Measurements from ENCODE around the gene FMN2. TPM values are rescaled to one million over a fixed set of nuclear protein-coding genes. Genes with fewer than 3 reads are reported as not detected.

FMN2 gene
- total and polyA plus RNA-seq, 7 experiments from 2014 or later = not detected

- CTCF ChIA-PET = no interaction called here
- no peak overlapping the region for H3K27ac ChIP-seq (ENCODE audit: low read depth, low read length)
- H3K9me3 Mint-ChIP-seq = peaks cover 0 to 10% (median 3%) of the 10 kb centered on the region in 11 donors
- no peaks in the 10 kb centered on the region for H3K9me3 ChIP-seq (ENCODE audit: control insufficient read depth in 2 of 3, low read length in 3 of 3)
- H3K4me1 ChIP-seq (ENCODE audit: control insufficient read depth in 2 of 2, insufficient read depth in 2 of 2, low read length in 2 of 2) = no peaks in the 10 kb centered on the region
- DNase-seq (no peak), ATAC-seq (no peak)
- H3K4me1 Mint-ChIP-seq = no peaks in the 10 kb centered on the region
- H3K36me3 ChIP-seq (ENCODE audit: control insufficient read depth in 2 of 3, insufficient read depth in 3 of 3, low read length in 3 of 3) = no peaks in the 10 kb centered on the region
- no peaks in the 10 kb centered on the region for H3K27me3 ChIP-seq (ENCODE audit: control insufficient read depth in 2 of 2, insufficient read depth in 2 of 2, low read length in 2 of 2)
- no peaks in the 10 kb centered on the region for H3K36me3 Mint-ChIP-seq
- H3K27ac Mint-ChIP-seq = no peak overlapping the region
- intact Hi-C loops (cut with micrococcal nuclease) = no loop called here
- H3K27me3 Mint-ChIP-seq = peaks cover 0 to 8% (median 0%) of the 10 kb centered on the region in 5 donors
- POLR2A ChIA-PET = no interaction called here
- H3K4me3 ChIP-seq (ENCODE audit: low read length) = no peak overlapping the region
- no peak overlapping the region for H3K4me3 Mint-ChIP-seq
Observed at GRCh38 chr1:240423246-240423924, 331.7 kb downstream of the FMN2 start.

- Histone ChIP-seq H3K27me3 (ENCODE audit: control insufficient read depth in 2 of 2, insufficient read depth in 2 of 2, low read length in 2 of 2) (no peaks in the 10 kb centered on the region), H3K36me3 (ENCODE audit: control insufficient read depth in 2 of 3, insufficient read depth in 3 of 3, low read length in 3 of 3) (no peaks in the 10 kb centered on the region), H3K9me3 (ENCODE audit: control insufficient read depth in 2 of 3, low read length in 3 of 3) (no peaks in the 10 kb centered on the region), H3K4me1 (ENCODE audit: control insufficient read depth in 2 of 2, insufficient read depth in 2 of 2, low read length in 2 of 2) (no peaks in the 10 kb centered on the region), H3K27ac (ENCODE audit: low read depth, low read length) (no peak overlapping the region), H3K4me3 (ENCODE audit: low read length) (no peak overlapping the region)
- POLR2A ChIA-PET = no interaction called here
- Mint-ChIP-seq H3K27ac (no peak overlapping the region), H3K36me3 (no peaks in the 10 kb centered on the region), H3K27me3 (peaks cover 0 to 8% (median 0%) of the 10 kb centered on the region in 5 donors), H3K9me3 (peaks cover 0 to 10% (median 3%) of the 10 kb centered on the region in 11 donors), H3K4me3 (no peak overlapping the region), H3K4me1 (no peaks in the 10 kb centered on the region)
- CTCF ChIA-PET = no interaction called here
- intact Hi-C loops (cut with micrococcal nuclease) = no loop called here
- no peak for ATAC-seq
- DNase-seq = no peak
Observed at GRCh38 chr1:240424740-240425464, 333.2 kb downstream of the FMN2 start.

- Histone ChIP-seq H3K4me1 (ENCODE audit: control insufficient read depth in 2 of 2, insufficient read depth in 2 of 2, low read length in 2 of 2) (no peaks in the 10 kb centered on the region), H3K27ac (ENCODE audit: low read depth, low read length) (no peak overlapping the region), H3K36me3 (ENCODE audit: control insufficient read depth in 2 of 3, insufficient read depth in 3 of 3, low read length in 3 of 3) (no peaks in the 10 kb centered on the region), H3K4me3 (ENCODE audit: low read length) (no peak overlapping the region), H3K9me3 (ENCODE audit: control insufficient read depth in 2 of 3, low read length in 3 of 3) (no peaks in the 10 kb centered on the region), H3K27me3 (ENCODE audit: control insufficient read depth in 2 of 2, insufficient read depth in 2 of 2, low read length in 2 of 2) (no peaks in the 10 kb centered on the region)
- DNase-seq (no peak), ATAC-seq (no peak)
- intact Hi-C loops (cut with micrococcal nuclease) = no loop called here
- ChIA-PET CTCF (no interaction called here), POLR2A (no interaction called here)
- Mint-ChIP-seq H3K4me1 (no peaks in the 10 kb centered on the region), H3K27me3 (peaks cover 0 to 8% (median 0%) of the 10 kb centered on the region in 5 donors), H3K27ac (no peak overlapping the region), H3K4me3 (no peak overlapping the region), H3K9me3 (peaks cover 0 to 7% (median 4%) of the 10 kb centered on the region in 11 donors), H3K36me3 (no peaks in the 10 kb centered on the region)
Observed at GRCh38 chr1:240426051-240426450, 334.4 kb downstream of the FMN2 start.

- no peaks in the 10 kb centered on the region for H3K36me3 ChIP-seq (ENCODE audit: control insufficient read depth in 2 of 3, insufficient read depth in 3 of 3, low read length in 3 of 3)
- H3K4me1 Mint-ChIP-seq = no peaks in the 10 kb centered on the region
- H3K4me3 Mint-ChIP-seq = no peak overlapping the region
- CTCF ChIA-PET = no interaction called here
- H3K4me3 ChIP-seq (ENCODE audit: low read length) = no peak overlapping the region
- ATAC-seq = no peak
- H3K9me3 Mint-ChIP-seq = peaks cover 0 to 3% (median 0%) of the 10 kb centered on the region in 11 donors
- no peaks in the 10 kb centered on the region for H3K9me3 ChIP-seq (ENCODE audit: control insufficient read depth in 2 of 3, low read length in 3 of 3)
- DNase-seq = no peak
- H3K27me3 Mint-ChIP-seq = peaks cover 0 to 7% (median 0%) of the 10 kb centered on the region in 5 donors
- no peak overlapping the region for H3K27ac ChIP-seq (ENCODE audit: low read depth, low read length)
- H3K27me3 ChIP-seq (ENCODE audit: control insufficient read depth in 2 of 2, insufficient read depth in 2 of 2, low read length in 2 of 2) = no peaks in the 10 kb centered on the region
- H3K36me3 Mint-ChIP-seq = no peaks in the 10 kb centered on the region
- H3K27ac Mint-ChIP-seq = no peak overlapping the region
- no peaks in the 10 kb centered on the region for H3K4me1 ChIP-seq (ENCODE audit: control insufficient read depth in 2 of 2, insufficient read depth in 2 of 2, low read length in 2 of 2)
- POLR2A ChIA-PET = no interaction called here
- intact Hi-C loops (cut with micrococcal nuclease) = no loop called here
Observed at GRCh38 chr1:240435996-240436566, 344.4 kb downstream of the FMN2 start.

- POLR2A ChIA-PET = interaction anchor here (0.8 kb wide), 1 partner anchor 1836 kb away, joined by 3 read pairs; no protein-coding TSS in a partner anchor
- CTCF ChIA-PET = no interaction called here
- no peak overlapping the region for H3K4me3 Mint-ChIP-seq
Observed at GRCh38 chr1:240441669-240442068, 350.0 kb downstream of the FMN2 start.

GRCh38 chr1:240445369-240445768 lies 353.7 kb downstream of the FMN2 start:
- Mint-ChIP-seq H3K27ac (no peak overlapping the region), H3K4me3 (no peak overlapping the region), H3K4me1 (no peaks in the 10 kb centered on the region), H3K27me3 (peaks cover 0 to 14% (median 10%) of the 10 kb centered on the region in 5 donors), H3K9me3 (peaks cover 0 to 5% (median 0%) of the 10 kb centered on the region in 11 donors), H3K36me3 (no peaks in the 10 kb centered on the region)
- DNase-seq (no peak), ATAC-seq (no peak)
- H3K27me3 ChIP-seq (ENCODE audit: control insufficient read depth in 2 of 2, insufficient read depth in 2 of 2, low read length in 2 of 2) = no peaks in the 10 kb centered on the region
- H3K9me3 ChIP-seq (ENCODE audit: control insufficient read depth in 2 of 3, low read length in 3 of 3) = no peaks in the 10 kb centered on the region
- ChIA-PET POLR2A (no interaction called here), CTCF (no interaction called here)
- no peaks in the 10 kb centered on the region for H3K4me1 ChIP-seq (ENCODE audit: control insufficient read depth in 2 of 2, insufficient read depth in 2 of 2, low read length in 2 of 2)
- intact Hi-C loops (cut with micrococcal nuclease) = no loop called here
- no peaks in the 10 kb centered on the region for H3K36me3 ChIP-seq (ENCODE audit: control insufficient read depth in 2 of 3, insufficient read depth in 3 of 3, low read length in 3 of 3)
- no peak overlapping the region for H3K27ac ChIP-seq (ENCODE audit: low read depth, low read length)
- no peak overlapping the region for H3K4me3 ChIP-seq (ENCODE audit: low read length)

More at GRCh38 chr1:240441669-240442068, 350.0 kb downstream of the FMN2 start:
- no peak overlapping the region for H3K27ac Mint-ChIP-seq
- Histone ChIP-seq H3K27ac (ENCODE audit: low read depth, low read length) (no peak overlapping the region), H3K4me3 (ENCODE audit: low read length) (no peak overlapping the region), H3K4me1 (ENCODE audit: control insufficient read depth in 2 of 2, insufficient read depth in 2 of 2, low read length in 2 of 2) (no peaks in the 10 kb centered on the region), H3K9me3 (ENCODE audit: control insufficient read depth in 2 of 3, low read length in 3 of 3) (no peaks in the 10 kb centered on the region), H3K27me3 (ENCODE audit: control insufficient read depth in 2 of 2, insufficient read depth in 2 of 2, low read length in 2 of 2) (no peaks in the 10 kb centered on the region), H3K36me3 (ENCODE audit: control insufficient read depth in 2 of 3, insufficient read depth in 3 of 3, low read length in 3 of 3) (no peaks in the 10 kb centered on the region)
- intact Hi-C loops (cut with micrococcal nuclease) = no loop called here
- H3K4me1 Mint-ChIP-seq = no peaks in the 10 kb centered on the region
- ATAC-seq = no peak
- peaks cover 0 to 14% (median 10%) of the 10 kb centered on the region in 5 donors for H3K27me3 Mint-ChIP-seq
- H3K9me3 Mint-ChIP-seq = peaks cover 0 to 8% (median 0%) of the 10 kb centered on the region in 11 donors
- H3K36me3 Mint-ChIP-seq = no peaks in the 10 kb centered on the region
- no peak for DNase-seq

All from naive thymus-derived CD4-positive, alpha-beta T cell (primary cell).